Activated naive CD4-positive, alpha-beta T cell treated with anti-CD3 and anti-CD28 coated beads, Interleukin-2, amount 50 U/mL, for 72 hours (primary cell): ENCODE results near the gene ANXA2R. TPM values are rescaled to one million over a fixed set of nuclear protein-coding genes. Genes with fewer than 3 reads are reported as not detected.
"Not testable (repeated sequence)": the region's sequence is repeated elsewhere in the genome, so short reads cannot be mapped to it uniquely, and the experiment has no call there.

Source experiments
- ATAC-seq, 2 donors: fragments of 150-1000 bp; cut with Tn5 transposase; 2 replicates each; pipeline ENCODE4 v1.10.0; 2021; ENCODE audit warnings: mild to moderate bottlenecking in 2 of 2, moderate library complexity in 2 of 2
- DNase-seq, 2 donors: peaks; one replicate each; pipeline ENCODE4 v3.0.0; 2021 to 2022; ENCODE audit warnings: low spot score in 2 of 2
- H3K27ac Mint-ChIP-seq, 2 donors: one replicate each; pipeline ENCODE4 v1.8.0; 2022; ENCODE audit warnings: mild to moderate bottlenecking in 2 of 2, mixed read lengths in 2 of 2
- H3K36me3 Mint-ChIP-seq, 2 donors: one replicate each; pipeline ENCODE4 v1.8.0; 2022; ENCODE audit warnings: mixed read lengths in 2 of 2
- H3K9me3 Mint-ChIP-seq, 2 donors: one replicate each; pipeline ENCODE4 v1.8.0; 2022; ENCODE audit warnings: mixed read lengths in 2 of 2
- total RNA-seq, 2 donors: library from RNA; stranded (reverse); gene quantifications; one replicate each; pipeline ENCODE4 v1.2.3, GENCODE V29; 2022

Gene ANXA2R
- total RNA-seq, 2 donors from 2014 or later = 5.3 to 8.4 TPM

GRCh38 chr5:43041669-43042175 lies 1.6 kb upstream of the ANXA2R start:
- Mint-ChIP-seq H3K9me3 (no peaks in the 10 kb centered on the region), H3K27ac (peak overlapping the region; percentile 98 to 99), H3K36me3 (peaks cover 0 to 29% of the 10 kb centered on the region in 2 donors)
- ATAC-seq (peak; percentile 8 to 32), DNase-seq (no peak)

DNA sequence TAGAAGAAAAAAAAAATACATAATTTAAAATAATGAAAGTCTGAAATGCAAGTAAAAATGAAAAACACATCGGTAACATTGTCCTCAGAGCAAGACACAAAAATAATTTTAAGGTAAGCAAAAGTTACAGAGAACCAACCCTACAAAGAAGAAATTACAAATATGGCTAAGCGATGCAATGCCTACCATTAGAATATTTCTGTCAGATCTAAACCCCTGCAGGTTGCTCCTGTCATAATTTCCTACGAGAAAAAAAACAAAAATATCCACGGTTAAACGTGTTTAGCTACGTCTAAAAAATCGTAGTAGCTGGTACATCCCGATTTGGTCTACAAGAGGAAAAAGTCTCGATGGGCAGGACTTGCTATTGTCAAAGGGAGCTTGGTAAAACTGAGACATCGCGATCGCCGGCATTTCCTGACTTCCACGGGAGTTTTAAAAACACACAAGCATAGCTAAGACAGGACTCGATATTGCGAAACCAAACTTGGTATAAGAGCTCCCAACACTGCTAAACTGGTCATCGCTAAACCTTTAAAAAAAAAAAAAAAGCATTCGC lies 1.1 kb upstream of the ANXA2R start:
- H3K9me3 Mint-ChIP-seq = no peaks in the 10 kb centered on the region
- H3K36me3 Mint-ChIP-seq = peaks cover 0 to 29% of the 10 kb centered on the region in 2 donors
- ATAC-seq = no peak
- DNase-seq = no peak
- peak overlapping the region; percentile 98 to 99 for H3K27ac Mint-ChIP-seq

GRCh38 chr5:43039471-43040286 lies 440 bp downstream of the ANXA2R start:
- H3K9me3 Mint-ChIP-seq = no peaks in the 10 kb centered on the region
- H3K36me3 Mint-ChIP-seq = peaks cover 0 to 23% of the 10 kb centered on the region in 2 donors
- H3K27ac Mint-ChIP-seq = peak overlapping the region; percentile 98 to 99
- ATAC-seq = peak; percentile 27 to 32
- peak; percentile 66 to 74 for DNase-seq

GRCh38 chr5:43039152-43039470 lies 1.0 kb downstream of the ANXA2R start:
- DNase-seq (no peak), ATAC-seq (no peak)
- H3K36me3 Mint-ChIP-seq = peaks cover 0 to 20% of the 10 kb centered on the region in 2 donors
- no peaks in the 10 kb centered on the region for H3K9me3 Mint-ChIP-seq
- H3K27ac Mint-ChIP-seq = peak overlapping the region; percentile 98 to 99

GRCh38 chr5:43038496-43038989 lies 1.6 kb downstream of the ANXA2R start:
- ATAC-seq = no peak
- Mint-ChIP-seq H3K27ac (peak overlapping the region; percentile 90 to 98), H3K9me3 (no peaks in the 10 kb centered on the region), H3K36me3 (peaks cover 0 to 20% of the 10 kb centered on the region in 2 donors)
- DNase-seq = no peak

- H3K36me3 Mint-ChIP-seq = peaks cover 0 to 17% of the 10 kb centered on the region in 2 donors
- ATAC-seq (peak; percentile 22 to 35), DNase-seq (no peak)
- H3K27ac Mint-ChIP-seq = peak overlapping the region; percentile 31 to 98
- H3K9me3 Mint-ChIP-seq = no peaks in the 10 kb centered on the region
These were observed 2.3 kb downstream of the ANXA2R start for GRCh38 chr5:43037636-43038495.

DNA sequence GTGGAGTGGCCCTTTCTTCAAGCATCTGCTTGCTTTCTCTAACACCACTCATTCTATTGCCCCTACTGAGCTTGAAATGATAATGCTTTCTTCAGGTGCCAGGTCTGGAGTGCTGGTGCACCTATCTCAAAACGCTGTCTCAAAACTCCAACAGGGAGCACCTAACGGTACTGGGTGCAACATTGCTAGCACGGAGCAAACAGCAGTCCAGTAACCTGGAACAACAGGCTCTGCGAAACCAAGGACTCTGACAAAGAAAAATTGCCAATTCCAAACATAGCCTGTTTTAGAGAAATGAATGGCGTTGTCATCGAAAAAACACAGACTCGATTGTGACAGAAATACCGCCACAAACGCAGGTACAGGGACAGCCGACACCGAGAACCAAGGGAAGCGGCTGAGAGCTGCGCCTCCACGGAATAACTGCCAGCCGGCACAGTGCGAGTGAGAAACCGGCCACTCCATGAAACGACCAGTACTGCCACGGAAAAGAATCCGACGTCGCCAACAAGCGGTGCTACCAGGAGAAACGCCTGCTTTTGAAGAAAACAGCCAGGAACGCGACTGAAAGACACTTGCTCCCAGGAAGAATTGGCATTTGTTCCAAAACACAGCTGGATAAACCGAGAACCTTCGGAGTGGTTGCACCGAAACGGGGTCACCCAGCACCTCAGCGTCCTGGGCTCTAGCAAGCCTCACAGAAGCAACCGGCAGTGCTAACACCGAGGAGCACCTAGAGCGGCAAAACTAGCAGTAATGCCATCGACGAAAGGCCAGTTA lies 3.1 kb downstream of the ANXA2R start:
- Mint-ChIP-seq H3K9me3 (no peaks in the 10 kb centered on the region), H3K27ac (peak overlapping the region in 1 of 2 donors; percentile 98), H3K36me3 (peaks cover 0 to 11% of the 10 kb centered on the region in 2 donors)
- ATAC-seq (no peak), DNase-seq (no peak)

DNA sequence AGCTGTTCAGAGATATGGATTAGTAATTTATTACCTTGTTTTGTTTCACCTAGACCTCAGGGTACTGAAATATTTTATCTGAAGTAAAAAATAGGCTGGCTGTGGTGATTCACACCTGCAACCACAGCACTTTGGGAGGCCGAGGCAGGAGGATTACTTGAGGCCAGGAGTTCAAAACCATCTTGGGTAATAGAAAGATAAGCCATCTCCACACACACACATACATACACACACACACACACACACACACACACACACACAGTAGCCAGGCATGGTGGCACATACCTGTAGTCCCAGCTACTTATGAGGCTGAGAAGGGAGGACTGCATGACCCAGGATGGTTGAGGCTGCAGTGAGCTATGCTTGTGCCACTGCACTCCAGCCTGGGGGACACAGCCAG lies 3.7 kb downstream of the ANXA2R start:
- DNase-seq (no peak), ATAC-seq (no peak)
- peaks cover 0 to 10% of the 10 kb centered on the region in 2 donors for H3K36me3 Mint-ChIP-seq
- no peaks in the 10 kb centered on the region for H3K9me3 Mint-ChIP-seq
- peak overlapping the region in 1 of 2 donors; percentile 98 for H3K27ac Mint-ChIP-seq

DNA sequence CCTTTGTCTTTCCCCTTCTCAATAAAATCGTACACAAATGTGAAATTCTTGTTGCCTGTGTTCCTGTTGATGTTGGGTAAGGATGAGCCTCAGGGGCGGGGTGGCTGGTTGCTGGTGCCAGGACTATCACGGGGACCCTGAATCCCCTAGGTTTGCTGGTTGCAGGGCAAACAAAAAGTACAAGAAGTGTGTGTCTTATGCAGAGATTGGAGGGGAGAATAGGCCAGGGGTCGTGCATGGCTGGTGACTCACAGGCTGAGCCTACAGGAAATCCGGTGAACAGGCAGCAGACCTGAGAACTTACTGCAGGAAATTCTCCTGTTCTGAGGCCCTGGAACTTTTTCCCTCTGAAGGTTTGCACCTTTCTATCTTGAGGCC lies 5.5 kb downstream of the ANXA2R start:
- no peak overlapping the region for H3K27ac Mint-ChIP-seq
- H3K36me3 Mint-ChIP-seq = peaks cover 0 to 5% of the 10 kb centered on the region in 2 donors
- DNase-seq (no peak), ATAC-seq (no peak)
- no peaks in the 10 kb centered on the region for H3K9me3 Mint-ChIP-seq

GRCh38 chr5:43033841-43034590 lies 6.1 kb downstream of the ANXA2R start:
- no peak for DNase-seq
- Mint-ChIP-seq H3K36me3 (no peaks in the 10 kb centered on the region), H3K9me3 (no peaks in the 10 kb centered on the region), H3K27ac (no peak overlapping the region)
- no peak for ATAC-seq

DNA sequence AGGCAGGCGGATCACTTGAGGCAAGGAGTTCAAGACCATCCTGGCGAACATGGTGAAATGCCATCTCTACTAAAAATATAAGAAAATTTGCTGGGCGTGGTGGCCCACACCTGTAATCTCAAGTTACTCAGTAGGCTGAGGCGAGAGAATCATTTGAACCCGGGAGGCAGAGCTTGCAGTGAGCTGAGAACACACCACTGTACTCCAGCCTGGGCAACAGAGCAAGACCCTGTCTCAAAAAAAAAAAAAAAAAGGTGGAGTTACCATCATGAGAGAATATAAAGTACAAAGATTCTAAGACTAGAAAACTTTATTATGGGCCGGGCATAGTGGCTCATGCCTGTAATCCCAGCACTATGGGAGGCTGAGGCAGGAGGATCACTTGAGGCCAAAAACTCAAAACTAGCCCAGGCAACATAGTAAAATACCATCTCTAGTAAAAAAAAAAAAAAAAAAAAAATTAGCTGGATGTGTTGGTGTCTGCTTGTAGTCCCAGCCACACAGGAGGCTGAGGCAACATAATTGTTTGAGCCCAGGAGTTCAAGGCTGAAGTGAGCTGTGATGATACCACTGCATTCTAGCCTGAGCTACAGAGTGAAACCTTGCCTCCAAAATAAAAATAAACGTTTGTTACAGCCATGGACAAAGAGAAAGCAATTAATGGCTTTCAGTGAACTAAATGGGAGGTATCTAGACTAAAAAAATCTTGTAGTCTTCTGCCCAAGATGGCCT lies 12.9 kb downstream of the ANXA2R start:
- ATAC-seq (no peak), DNase-seq (no peak)
- Mint-ChIP-seq H3K36me3 (no peaks in the 10 kb centered on the region), H3K27ac (no peak overlapping the region), H3K9me3 (no peaks in the 10 kb centered on the region)

DNA sequence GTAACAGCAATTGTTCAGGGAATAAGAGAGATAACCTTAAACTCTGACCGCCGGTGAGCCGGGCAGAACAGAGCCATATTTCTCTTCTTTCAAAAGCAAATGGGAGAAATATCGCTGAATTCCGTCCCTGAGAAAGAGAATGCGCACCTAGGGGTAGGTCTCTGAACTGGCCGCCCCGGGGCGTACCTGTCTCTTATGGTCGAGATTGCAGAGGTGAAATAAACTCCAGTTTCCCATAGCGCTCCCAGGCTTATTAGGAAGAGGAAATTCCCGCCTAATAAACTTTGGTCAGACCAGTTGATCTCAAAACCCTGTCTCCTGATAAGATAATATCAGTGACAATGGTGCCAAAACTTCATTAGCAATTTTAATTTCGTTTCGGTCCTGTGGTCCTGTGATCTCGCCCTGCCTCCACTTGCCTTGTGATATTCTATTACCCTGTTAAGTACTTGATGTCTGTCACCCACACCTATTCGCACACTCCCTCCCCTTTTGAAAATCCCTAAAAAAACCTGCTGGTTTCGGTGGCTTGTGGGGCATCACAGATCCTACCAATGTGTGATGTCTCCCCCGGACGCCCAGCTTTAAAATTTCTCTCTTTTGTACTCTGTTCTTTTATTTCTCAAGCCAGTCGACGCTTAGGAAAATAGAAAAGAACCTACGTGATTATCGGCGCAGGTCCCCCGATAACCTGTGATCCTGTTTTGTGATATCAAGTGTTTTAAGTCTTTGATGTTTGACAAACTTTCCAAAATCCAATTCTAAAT lies 14.8 kb downstream of the ANXA2R start:
- not testable (repeated sequence) for H3K27ac Mint-ChIP-seq, H3K9me3 Mint-ChIP-seq, H3K36me3 Mint-ChIP-seq, ATAC-seq, DNase-seq

- no peak for ATAC-seq
- H3K27ac Mint-ChIP-seq = no peak overlapping the region
- no peak for DNase-seq
- H3K9me3 Mint-ChIP-seq = no peaks in the 10 kb centered on the region
- peaks cover 0 to 6% of the 10 kb centered on the region in 2 donors for H3K36me3 Mint-ChIP-seq
These were observed 15.9 kb downstream of the ANXA2R start for GRCh38 chr5:43024217-43024616.

DNA sequence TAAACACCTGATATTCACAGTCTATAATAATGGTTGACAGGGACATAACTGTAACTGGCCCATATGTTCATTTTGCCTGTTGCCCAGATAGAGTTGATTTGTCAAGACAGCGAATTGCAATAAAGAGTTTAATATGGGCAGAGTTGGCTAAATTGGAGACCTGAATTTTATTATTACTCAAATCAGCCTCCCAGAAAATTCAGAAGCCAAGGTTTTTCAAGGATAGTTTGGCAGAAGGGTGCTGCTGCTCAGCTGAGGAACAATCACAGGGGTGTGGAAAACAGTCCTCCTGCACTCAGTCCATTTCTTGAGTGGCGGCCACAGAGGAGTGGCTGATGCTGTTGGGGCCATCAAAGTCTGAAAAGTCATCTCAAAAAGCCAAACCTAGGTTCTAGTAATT lies 19.0 kb downstream of the ANXA2R start:
- ATAC-seq (no peak), DNase-seq (no peak)
- peaks cover 0 to 6% of the 10 kb centered on the region in 2 donors for H3K36me3 Mint-ChIP-seq
- no peaks in the 10 kb centered on the region for H3K9me3 Mint-ChIP-seq
- peak overlapping the region; percentile 99 for H3K27ac Mint-ChIP-seq
